CMK (cell line): ENCODE measurements around the gene FREM2.

ENCODE experiments used
- DNase-seq: peaks from one replicate; pipeline ENCODE4 v3.0.0-alpha.2; 2010; ENCODE audit warnings: low read depth

FREM2 gene

DNA sequence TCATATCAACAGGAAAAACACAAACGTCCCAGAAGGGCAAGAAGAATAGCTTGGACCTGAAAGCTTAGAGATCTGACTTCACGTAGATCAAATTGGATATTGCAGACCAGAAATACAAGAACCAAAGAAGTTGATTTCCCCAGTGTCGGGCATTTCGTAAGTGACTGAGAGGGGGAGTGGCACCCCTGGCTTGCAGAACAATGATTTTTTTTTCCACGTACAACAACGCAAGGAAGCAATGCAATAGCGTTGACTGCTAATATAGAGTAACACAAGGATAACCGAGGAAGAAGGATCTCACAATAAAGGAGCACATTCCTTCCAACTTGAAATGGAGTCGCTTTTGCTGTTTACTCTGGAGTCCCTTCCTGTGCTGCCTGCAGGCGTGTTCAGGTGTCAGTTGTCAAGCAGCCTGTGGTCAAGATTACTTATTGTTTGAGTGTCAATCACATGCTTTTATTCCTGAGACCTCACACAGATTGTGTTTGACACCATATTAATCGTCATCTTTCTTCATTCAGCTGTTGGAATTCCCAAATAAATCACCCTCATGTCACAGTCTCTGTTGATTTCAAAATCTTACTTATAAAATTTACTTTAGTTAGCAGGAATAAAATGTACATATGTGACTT, 139.4 kb downstream of the FREM2 start:
- DNase-seq, result no peak

- DNase-seq, result no peak
Measured at GRCh38 chr13:38830442-38831045, 143.7 kb downstream of the FREM2 start.

GRCh38 chr13:38844581-38844980, 157.7 kb downstream of the FREM2 start:
- DNase-seq, result no peak

DNA sequence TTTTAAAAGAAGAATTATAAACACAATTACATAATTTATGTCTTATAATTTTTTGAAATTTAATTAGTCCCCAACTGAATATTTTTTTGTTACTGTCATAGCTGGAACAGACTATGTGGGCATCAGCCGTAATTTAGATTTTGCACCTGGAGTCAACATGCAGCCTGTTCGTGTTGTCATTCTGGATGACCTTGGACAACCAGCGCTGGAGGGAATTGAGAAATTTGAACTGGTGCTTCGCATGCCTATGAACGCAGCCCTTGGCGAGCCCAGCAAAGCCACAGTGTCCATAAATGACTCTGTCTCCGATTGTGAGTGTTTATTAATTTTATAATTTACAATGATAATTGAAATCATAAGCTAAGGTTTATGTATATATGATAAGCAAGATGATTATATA, 161.5 kb downstream of the FREM2 start:
- DNase-seq, result no peak

DNA sequence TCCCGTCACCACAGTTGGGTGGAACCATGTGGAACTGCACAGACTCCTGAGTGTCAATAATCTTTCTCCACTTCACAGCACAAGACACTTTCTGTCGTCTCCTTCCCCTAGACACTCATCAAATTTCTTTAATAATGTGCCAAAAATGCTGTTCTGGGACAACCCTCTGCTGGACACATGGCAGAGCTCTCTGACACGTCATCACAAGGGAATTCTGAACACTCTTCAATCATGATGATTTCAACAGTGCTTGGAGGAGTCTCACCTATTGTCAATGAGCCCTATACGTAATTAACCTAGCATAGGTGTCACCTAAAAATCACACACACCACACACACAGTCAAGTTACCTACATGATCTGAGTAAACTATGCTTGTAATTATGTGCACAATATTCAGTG, 162.4 kb downstream of the FREM2 start:
- DNase-seq, result no peak

GRCh38 chr13:38850868-38851626, 164.2 kb downstream of the FREM2 start:
- no peak for DNase-seq

GRCh38 chr13:38854226-38854625, 167.3 kb downstream of the FREM2 start:
- DNase-seq, result no peak

DNA sequence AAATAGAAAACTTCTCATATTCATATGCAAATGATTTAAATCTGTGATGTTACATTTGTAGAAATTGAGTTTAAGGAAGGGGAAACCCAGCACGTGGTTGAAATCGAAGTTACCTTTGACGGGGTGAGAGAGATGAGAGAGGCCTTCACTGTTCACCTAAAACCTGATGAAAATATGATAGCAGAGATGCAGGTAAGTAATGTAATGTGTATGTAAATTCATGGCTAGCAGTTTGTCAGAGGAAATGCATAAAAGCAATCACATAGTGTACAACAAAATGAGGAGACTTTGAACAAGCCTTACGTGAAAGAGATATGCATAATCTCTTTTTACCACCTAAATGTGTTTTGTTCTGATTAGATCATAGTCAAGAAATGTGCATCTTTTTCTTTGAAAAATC, 169.2 kb downstream of the FREM2 start:
- DNase-seq, result no peak

GRCh38 chr13:38862443-38862842, 175.6 kb downstream of the FREM2 start:
- no peak for DNase-seq

- no peak for DNase-seq
Measured at GRCh38 chr13:38863536-38863935, 176.7 kb downstream of the FREM2 start.

DNA sequence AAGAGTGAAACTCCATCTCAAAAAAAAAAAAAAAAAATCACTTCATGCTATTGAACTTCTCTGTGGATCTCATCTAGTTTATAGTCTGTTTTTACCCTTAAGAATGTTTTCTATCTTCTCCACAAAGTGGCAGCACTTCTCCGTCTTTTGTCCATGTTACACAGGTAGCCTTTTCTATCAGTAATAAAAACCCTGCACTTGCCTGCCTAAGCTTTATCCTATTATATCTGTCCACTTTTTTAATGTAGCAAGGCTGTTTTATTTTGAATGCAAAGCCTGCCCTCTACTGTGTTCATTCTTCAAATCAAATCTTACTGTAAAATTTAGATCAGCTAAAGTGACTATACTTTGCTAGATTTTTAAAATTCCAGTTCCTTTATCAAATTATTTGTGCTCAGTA, 179.8 kb downstream of the FREM2 start:
- DNase-seq, result no peak

GRCh38 chr13:38868399-38868798, 181.5 kb downstream of the FREM2 start:
- no peak for DNase-seq

DNA sequence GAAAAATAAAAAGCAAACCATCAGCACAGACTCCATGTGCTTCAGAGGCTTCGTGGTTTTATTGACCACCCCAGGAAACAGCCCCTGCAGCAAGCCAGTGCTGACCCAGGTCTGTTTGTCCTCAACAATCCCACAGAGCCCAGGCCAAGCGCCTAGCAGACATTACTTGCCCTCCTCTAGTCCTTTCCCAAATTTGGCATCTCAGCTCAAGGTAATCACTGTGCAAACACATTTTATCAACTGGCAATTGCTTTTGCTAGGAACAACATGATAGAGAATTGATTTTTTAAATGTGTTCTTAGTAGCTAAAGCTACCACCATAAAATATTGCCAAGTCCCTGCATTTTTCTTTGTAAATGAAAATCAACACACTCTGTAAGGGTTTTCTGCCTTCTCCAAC, 182.0 kb downstream of the FREM2 start:
- DNase-seq, result no peak

DNA sequence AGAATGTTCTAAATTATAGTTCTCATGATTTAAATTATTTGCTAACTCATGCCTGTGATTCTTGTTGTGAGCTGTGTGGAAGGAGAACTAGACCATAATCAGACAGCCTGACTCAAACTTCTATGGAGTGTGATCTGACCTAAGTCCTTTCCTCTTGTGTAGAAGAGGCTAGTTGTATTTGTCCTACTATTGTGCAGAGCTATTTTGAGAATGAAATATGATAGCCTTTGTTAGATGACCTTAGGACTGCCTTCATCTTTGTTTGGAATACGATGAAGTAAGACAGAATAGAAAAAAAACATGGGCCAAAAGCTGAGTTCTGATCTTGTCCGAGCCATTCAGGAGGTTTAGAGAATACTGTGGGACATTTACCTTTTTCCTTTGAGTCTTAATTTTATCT, 184.4 kb downstream of the FREM2 start:
- DNase-seq, result no peak

DNA sequence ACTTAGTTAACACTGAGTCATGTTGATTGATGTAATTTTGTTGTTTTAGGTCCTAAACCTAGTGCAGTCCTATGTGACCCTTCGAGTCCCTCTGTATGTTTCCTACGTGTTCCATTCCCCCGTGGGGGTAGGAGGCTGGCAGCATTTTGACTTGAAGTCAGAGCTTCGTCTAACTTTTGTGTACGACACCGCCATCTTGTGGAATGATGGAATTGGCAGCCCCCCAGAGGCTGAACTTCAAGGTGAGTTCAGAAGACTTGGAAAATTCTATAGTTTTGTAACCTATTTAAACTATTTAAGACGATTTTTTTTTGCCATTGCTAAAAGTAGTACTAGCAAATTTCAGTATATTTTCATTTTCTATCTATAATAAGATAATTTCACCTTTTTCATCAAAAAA, 185.8 kb downstream of the FREM2 start:
- DNase-seq, result no peak

- no peak for DNase-seq
Measured at GRCh38 chr13:38875186-38875875, 188.5 kb downstream of the FREM2 start.

DNA sequence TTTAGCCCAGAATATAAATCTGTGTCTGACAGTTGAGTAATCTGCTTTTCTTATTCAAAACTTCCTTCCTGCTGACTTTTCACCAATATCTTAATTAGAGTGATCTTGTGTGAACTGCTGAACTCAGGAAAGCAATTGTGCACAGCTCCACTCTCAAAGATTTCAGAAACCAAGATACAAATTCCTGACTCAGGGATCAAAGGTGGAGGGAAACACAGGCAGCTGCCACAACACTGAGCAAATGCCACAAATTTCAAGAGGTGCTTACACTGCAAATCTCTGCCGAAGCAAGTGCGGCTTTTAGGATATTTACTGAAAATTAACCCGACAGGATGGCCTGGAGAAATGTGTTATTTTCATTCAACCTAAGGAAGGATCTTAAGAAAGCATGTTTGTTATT, 192.4 kb downstream of the FREM2 start:
- DNase-seq, result no peak

- DNase-seq, result no peak
Measured at GRCh38 chr13:38879786-38880185, 192.9 kb downstream of the FREM2 start.

GRCh38 chr13:38880397-38880796, 193.5 kb downstream of the FREM2 start:
- no peak for DNase-seq

DNA sequence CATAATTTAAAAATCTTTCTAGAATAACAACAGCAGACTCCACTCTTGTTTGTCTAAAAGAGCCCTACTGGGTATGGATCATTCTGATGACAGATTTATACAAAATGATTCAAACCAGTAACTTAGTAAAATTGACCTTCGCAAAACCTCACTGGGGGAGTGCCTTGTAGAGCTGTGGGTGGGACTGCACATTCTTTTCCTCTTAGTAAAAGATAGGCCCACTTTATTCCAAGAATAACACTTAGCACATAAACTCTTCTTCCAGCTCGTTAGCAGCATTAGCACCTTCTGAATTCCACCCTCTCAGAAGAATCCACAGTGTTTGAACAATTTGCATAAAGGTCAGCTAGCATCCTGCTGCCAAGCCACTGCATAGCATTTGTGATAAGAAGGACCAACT, 196.9 kb downstream of the FREM2 start:
- DNase-seq, result no peak

DNA sequence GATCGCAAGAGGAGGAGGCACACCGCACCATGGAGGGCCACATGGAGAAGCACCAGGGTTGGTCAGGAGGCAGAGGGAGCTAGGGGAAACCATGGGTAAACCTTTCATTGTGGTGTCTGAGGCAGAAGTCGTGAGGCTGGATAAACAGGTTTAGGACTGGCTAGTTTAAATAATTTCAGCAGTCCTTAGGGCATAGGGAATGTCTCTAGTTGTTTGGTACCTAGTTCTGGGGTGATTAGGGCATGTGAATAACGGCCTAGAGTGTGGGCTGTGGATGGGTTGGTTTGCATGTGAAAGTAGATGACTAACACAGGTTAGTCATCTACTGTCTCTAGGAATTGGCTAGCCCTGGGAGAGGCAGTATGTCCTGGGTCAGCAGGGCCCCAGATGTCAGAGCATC, 201.4 kb downstream of the FREM2 start:
- DNase-seq, result no peak

DNA sequence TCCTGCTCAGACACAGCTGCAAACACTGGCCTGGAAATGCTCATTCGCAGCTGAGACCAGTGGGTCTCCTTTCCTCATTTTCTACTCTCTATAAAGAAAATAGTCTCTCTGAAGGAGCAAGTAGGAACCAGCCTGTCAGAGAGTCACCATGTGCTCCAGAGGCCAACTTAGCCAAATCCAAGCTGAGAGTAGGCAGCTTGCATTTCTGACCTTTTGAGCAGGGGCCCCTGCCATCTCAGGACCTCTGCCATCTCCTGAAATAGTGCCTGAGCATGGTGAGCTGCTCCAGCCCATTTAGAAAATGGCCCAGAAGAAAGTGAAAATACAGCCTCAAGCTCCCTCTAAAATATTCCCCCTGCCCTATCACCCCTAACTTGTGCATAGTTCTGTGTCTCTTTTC, 208.2 kb downstream of the FREM2 start:
- DNase-seq, result no peak

DNA sequence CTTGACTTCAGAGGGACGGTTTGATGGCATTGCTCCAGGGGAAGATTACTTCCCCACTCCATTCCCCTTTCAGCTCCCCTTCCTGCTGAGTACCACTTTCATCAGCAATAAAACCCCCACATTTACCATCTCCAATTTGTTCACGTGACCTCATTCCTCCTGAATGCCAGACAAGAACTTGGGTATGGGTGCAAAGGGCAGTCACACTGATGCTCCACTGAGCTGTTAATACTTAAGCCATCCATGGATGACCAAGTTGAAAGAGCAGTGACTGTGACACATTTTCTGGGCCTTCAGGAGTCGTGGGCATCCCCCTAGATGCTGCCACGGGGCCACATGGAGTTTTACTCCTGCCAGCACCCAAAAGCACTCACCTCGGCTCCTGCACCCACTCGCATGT, 210.6 kb downstream of the FREM2 start:
- no peak for DNase-seq
